Left hindlimb (tissue), 1 donor: Measurements from ENCODE around the gene RBBP8.

Experiments
- DNase-seq: peaks from one replicate; pipeline ENCODE4 v3.0.0-alpha.2; 2018

Gene RBBP8

DNA sequence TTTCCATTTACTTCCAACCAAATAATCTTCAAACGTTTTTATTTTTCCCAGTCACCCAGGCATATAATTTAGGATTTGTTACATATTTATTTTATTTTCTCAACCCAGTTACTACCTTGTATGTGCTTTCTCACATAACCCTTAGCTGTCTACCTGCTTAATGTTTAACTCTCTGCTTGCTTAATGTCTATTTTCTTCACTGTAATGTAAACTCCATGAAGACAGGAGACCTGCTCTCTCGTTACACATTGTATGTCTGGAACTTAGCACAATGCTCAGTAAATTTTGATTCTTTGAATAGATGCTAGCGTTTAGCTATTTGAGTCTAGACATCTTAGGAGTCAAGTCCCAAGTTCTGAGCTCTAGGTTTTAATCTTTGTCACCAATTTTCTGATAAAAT, 70.2 kb downstream of the RBBP8 start:
- DNase-seq, result no peak

DNA sequence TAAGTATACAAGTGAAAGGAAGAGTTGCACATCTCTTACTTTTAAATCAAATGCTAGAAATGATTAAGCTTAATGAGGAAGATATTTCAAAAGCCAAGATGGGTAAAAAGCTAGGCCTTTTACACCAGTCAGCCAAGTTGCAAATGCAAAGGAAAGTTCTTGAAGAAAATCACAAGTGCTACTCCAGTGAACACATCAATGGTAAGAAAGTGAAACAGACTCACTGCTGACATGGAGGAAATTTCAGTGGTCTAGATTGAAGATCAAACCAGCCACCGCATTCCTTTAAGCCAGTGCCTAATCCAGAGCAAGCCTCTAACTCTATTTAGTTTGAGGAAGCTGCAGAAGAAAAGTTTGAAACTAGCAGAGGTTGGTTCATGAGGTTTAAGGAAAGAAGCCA, 79.1 kb downstream of the RBBP8 start:
- DNase-seq, result no peak

DNA sequence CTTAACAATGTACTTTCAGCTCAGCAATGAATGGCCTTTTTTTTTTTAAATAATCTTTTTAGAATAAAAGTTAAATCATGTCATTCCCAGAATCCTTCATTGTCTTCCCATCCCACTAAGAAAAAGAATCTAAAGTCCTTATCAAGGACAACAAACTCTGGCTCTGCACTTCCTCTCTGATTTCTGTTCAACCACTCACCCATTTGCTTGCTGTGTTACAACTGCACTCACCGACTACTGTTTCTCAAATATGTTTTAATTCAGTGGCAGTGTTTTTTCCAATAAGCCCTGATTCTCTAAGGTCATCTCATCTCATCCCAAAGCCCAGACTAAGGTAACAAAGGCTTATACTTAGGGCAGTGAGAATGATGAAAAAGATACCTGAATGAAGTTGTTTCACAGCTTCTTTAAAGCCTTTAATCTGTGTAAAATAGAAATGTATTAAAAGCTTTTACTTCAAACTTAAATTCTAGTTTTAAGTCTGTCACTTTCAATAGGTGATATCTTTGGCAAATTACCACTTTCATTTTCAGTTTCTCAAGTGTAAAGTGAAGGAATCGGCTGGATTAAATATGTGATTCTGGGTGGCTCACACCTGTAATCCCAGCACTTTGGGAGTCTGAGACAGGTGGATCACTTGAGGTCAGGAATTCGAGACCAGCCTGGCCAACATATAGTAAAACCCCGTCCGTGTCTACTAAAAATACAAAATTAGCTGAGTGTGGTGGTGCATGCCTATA, 87.6 kb downstream of the RBBP8 start:
- DNase-seq, result no peak

DNA sequence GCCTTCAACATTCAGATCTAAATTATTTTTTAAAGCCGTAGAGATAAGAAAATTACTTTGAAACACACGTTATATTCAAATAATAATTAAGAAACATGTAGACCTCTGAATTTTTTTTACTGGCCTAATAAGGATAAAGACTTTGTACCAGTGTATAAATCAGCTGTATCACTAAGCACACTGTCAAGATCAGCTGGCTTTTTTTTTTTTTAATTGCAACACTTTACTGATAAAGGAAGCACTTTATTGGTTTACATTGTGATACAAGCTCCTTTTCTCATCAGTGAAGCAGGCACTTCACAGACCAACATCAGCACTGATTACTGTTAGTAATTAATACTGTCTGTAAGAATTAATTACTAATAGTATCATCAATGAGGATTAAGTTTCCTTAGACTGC, 88.5 kb downstream of the RBBP8 start:
- DNase-seq, result no peak

DNA sequence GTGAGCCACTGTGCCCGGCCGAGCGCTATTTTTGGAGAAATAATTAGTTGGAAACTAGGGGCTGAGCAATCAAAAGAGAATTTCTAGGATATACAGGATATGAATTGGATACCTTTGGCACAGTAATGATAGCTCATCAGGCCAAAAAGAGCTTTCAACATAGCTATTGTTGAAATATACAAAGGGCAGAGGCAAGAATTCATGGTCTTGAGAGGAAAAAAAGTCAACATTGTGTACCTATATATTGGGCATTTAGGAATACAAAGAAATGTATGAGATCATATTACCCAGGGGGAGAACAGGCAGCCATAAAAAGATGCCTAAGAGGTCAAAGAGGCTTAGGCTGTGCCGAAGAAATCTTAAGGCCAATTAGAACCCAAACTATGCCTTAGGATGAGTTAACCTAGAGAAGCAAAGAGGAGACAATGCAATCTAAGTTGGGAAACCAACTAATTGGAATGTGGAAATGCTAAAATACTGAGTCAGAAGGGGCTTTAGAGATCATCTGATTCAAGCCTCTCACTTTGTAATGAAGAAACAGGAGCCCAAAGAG, 99.0 kb downstream of the RBBP8 start:
- DNase-seq, result no peak

DNA sequence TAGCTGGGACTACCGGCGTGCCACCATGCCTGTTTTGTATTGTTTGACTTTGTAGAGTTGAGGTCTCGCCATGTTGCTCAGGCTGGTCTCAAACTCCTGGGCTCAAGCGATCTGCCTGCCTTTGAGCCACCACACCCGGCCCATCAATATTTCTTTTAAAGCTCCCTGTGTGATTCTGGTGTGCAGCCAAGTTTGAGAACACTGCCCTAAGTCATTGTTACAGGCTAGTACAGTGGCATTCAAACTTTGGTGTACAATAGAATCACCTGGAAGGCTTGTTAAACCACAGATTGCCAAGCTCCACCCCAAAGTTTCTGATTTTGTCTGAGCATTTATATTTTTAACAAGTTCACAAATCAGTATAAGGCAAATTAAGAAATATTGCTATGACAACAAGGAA, 99.9 kb downstream of the RBBP8 start:
- DNase-seq, result no peak

DNA sequence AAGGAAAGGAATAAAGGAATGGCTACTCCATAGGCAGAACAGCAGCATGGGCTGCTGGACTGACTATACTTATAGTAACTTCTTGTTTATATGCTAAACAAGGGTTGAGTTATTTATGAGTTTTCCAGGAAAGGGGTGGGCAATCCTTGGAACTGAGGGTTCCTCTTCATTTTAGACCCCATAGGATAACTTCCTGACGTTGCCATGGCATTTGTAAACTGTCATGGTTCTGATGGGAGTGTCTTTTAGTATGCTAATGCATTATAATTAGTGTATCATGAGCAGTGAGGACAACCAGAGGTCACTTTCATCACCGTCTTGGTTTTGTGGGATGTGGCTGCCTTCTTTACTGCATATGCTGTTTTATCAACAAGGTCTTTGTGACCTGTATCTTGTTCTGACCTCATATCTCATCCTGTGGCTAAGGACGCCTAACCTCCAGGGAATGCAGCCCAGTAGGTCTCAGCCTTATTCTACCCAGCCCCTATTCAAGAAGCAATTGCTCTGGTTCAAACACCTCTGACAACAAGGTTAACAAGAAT, 103.6 kb downstream of the RBBP8 start:
- no peak for DNase-seq

DNA sequence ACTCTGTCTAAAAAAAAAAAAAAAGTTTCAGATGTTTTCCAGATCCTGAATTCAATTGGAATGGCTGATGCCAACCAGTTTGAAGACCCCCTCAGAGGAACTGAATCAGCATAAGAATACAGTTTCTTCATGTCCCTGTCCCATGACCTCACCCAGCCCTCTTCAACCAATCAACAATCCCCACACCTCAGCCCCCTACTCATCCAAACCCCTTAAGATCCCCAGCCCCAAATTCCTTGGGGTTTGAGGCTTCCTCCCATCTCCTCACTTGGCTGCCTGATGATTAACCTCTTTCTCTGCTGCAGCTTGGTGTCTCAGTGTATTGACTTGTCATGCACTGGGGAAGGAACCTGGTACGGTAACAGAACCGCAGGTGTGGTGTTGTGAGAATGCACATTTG, 104.5 kb downstream of the RBBP8 start:
- no peak for DNase-seq

DNA sequence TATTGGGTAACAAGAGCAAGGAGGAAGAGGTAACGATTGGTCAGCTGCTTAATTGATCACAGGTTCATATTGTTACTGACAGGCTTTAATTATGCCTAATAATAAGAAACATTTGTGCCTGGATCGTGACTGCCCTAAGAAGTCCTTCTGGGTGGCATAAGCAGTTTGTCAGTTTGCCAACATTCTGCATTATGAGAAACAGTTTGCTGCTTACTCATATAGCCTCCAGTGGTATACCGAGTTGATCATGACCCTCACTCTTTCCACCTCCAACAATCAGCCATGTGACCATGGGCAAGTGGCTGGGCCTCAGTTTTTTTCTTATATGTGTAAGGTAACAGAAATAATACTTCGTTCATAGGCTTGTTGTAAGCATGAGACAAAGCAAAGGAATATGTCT, 105.6 kb downstream of the RBBP8 start:
- DNase-seq, result no peak

DNA sequence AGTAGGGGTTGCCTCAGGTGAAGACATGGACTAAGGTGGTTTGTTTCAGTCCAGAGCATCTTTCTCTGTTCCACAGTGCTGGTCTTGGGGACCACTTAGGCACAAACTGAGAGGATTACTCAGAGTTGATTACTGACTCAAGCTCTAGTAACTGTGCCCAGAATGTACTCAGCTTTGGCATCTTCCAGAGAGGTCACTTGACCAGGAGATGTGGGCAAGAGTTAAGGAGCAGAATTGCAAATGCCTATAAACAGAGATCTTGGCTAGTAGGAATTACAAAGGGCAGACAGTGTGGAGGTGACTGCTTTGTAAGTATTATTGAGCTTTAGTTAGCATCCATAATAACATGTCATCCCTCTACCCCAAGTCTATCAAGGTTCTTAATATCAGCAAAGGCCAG, 109.0 kb downstream of the RBBP8 start:
- DNase-seq, result no peak

DNA sequence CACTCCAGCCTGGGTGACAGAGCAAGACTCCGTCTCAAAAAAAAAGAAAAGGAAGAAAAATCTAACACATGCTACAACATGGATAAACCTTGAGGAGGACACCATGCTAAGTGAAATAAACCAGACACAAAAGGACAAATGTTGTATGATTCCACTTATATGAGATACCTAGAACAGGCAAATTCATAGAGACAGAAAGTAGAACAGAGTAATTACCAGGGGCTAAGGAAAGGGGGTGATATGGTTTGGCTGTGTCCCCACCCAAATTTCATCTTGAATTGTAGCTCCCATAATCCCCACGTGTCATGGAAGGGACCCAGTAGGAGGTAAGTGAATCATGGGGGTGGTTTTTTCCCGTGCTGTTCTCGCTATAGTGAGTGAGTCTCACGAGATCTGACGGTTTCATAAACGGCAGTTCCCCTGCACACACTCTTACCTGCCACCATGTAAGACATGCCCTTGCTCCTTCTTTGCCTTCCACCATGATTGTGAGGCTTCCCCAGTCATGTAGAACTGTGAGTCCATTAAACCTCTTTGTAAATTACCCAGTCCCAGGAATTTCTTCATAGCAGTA, 110.8 kb downstream of the RBBP8 start:
- DNase-seq, result no peak

DNA sequence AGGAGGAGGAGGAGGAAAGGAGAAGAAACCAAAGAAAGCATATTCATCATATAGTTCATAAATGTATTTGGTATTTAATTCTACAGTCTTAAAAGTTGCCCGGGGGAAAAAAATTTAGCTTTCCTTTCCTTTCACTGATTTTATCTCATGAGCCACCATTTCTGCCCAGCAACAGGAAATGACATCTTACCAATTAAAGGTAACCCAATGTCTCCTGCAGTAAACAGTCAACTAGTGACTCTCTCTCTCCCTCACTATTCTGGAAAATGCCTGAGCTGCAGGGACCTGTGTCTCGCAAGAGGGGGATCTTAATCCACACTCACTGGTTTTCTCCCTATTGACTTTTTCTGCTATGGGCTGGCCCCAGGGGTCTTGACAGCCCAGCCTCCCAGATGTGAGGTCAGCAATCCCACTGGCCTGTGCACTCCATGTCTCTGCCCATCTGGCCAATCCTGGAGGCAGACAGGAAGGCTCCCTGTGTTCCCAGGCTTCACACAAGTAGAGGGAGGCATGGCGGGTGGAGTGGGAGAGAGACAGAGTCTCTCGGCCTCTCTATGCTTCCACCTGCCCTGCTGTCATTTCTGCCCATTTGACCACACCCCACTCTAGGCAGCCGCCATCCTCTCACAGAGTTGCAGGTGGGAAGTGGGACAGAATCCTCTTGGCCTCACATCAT, 116.7 kb downstream of the RBBP8 start:
- no peak for DNase-seq

DNA sequence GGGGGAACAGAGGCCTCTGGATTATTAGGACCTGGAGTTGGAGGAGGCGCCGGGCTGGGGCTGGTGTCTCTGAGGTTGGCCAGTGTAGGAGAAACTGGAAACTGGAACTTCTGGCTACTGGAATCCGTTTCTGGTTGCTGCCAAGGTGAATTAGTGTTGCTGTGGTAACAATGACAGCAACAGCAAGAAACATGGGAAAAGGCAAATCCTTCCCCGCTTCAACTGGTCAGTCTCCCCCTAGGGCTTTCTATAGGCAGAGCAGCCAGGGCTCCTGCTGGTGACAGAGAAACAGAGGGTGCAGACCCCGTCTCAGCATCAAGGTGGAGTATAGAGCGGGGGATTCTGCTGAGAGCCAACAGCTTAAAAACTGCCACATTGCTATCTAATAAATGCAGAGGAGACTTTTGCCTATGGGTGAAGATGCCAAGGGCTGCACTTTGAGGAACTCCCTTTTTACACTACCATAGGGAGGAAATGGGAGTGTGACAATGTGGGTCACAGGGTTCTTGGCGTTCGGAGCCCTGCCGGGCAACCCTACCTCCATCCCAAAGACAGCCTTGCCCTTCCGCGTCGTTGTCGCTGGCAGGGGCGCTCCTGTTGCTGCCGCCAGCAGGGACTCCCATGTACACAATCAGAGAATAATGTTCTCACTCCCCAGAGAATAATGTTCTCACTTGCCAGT, 120.8 kb downstream of the RBBP8 start:
- peak; percentile 55 for DNase-seq

DNA sequence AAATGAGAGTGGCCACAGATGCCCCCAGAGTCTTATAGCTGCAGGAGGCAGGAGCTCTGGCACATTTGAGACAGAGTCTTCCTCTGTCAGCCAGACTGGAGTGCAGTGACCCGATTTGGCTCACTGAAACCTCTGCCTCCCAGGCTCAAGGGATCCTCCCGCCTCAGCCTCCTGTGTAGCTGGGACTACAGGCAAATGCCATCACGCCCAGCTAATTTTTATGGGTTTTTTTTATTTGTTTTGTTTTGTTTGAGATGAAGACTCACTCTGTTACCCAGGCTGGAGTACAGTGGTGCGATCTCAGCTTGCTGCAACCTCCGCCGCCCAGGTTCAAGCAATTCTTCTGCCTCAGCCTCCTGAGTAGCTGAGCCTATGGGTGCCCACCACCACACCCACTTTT, 121.4 kb downstream of the RBBP8 start:
- DNase-seq, result no peak

DNA sequence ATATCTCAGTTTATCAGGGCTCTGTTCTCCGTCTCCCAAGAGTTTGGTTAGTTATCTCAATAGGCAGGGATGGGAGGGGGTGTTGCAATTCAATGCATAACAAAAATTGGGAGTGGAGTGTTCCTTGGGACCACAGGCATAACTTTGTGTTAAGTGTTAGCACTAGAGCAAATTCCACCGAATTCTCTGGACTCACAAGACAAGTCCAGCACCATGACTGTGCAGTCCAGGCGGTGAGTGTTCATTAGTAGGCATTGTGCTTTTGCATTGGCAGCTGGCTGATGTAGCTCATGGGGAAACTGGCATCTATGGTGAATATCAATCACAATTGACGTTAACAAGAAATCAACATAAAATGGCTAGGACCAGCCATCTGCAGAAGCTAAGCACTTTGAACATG, 123.2 kb downstream of the RBBP8 start:
- DNase-seq, result no peak

DNA sequence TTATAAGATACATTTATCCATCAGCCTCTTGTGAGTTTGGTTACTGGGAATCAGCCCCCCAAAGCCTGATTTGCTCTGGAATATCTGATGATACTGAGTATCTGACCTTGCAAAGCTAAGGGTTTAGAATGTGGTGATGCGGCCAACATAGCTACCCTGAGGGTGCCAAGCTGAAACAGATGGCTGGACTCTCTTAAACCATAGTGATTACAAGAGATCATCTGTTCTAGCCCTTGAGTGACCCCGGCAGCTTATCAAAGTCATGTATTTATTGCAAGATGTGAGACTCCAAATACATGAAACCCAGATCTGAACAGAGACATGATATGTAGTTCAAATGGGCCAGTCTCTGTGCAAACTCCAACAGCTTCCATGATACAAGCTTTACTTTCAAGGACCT, 124.0 kb downstream of the RBBP8 start:
- no peak for DNase-seq

DNA sequence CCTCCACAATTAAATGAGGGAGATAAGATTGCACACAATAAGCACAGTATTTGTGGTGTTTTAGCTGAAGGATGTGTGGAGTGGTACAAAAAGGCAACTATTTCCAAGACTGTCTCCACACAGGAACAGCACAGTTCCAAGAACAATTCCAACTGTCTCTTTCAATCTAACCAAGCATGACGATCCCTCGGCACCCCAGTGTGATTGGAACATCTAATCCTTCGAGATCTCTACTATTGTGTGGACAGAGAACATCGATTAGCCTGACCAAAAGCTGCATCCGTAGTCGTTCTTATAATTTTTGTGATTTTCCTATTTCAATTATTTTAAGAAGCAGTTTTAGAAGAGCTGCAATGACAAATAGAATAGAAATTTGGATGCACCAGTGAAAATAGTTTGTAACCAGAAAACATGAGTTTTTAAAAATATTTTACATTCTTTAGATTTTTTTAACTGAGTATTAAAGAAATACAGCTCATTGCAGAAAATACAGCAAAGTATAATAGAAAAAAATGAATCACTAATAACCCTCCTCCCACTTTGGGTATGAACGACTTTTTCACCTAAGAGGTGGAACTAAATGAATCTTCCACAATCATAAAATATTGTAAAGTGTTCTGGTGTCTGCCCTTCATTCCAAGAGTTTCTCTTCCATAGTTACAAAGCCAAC, 125.8 kb downstream of the RBBP8 start:
- no peak for DNase-seq

DNA sequence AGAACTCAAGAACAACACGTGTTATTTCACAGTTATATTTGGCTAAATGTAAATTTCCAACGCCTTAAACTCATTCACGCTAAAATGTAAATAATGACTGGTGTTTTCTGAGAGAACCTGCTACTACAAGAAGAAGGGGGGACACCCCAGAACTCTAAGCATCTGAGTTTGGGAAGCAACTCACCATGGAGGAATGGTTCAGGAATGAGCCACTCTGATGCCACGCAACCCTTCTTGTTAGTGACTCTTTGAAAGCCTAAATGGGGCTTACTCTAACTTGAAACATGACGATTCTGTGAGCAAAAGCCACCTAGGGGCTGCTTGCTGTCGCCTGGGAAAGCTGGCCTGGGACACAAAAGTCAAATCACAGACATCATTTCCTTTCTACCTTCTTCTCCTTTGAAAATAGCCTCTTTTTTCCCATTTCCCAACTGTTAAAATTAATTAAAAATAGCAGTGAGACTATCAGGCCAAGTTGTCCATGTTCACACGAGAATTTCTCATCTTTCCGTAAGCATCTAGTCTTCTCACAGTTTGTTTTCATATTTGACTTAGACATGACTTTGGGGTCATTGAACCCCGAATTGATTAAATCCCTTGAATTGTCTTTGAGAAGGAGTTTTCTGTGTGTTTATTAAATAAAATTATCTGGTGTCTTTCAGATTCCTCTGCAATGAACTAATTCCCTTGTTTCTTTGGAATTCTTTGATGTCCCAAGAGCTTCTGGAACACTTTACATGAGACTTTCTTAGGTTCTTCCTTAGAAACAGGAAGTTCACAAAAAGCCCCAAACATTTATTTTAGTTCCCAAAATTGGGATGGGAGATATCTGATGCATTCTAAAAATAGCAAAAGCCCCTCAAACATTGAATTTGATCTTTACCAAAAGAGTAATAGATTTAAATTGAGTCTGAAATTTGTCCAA, 126.7 kb downstream of the RBBP8 start:
- no peak for DNase-seq

DNA sequence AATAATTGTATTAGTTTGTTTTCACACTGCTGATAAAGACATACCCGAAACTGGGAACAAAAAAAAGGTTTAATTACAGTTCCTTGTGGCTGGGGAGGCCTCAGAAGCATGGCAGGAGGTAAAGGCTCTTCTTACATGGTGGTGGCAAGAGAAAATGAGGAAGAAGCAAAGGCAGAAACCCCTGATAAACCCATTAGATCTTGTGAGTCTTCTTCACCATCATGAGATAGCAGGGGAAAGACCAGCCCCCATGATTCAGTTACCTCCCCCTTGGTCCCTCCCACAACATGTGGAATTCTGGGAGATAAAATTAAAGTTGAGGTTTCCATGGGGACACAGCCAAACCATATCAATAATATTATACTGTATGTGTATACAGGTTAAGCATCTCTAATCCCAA, 128.9 kb downstream of the RBBP8 start:
- no peak for DNase-seq

DNA sequence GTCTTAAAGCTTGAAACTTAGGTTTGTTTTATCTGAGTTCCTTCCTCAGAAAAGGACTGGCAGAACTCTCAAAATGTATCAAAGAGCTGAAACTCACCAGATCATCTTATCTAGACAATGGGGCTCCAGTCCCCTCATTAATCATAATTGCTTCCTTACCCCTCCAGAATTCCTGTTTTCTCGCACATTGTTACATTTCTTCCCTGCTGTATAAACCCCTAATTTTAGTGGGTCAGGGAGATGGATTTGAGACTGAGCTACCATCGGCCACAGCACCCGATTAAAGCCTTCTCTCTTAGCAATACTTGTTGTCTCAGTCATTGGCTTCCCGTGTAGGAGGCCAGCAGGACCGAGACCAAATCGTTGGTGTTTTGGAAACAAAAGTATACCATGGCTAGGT, 130.4 kb downstream of the RBBP8 start:
- DNase-seq, result no peak

DNA sequence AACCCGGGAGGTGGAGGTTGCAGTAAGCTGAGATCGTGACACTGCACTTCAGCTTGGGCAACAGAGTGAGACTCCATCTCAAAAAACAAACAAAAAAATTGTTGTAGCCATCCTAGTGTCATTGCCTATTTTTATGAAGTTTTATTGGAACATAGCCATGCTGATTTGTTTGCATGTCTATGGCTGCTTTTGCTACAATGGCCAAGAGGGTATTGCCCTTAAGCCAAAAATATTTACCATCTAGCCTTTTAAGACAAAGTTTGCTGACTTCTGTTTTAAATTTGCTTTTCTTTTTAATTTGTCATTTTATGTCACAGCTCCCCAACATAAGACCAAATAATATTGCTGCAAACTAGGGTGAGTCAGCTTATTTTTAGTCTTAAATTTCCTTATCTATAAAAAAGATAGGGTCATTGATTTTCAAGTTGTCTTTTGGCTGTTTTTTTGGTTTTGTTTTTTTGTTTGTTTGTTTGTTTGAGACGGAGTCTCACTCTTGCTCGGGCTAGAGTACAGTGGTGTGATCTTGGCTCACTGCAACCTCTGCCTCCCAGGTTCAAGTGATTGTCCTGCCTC, 132.2 kb downstream of the RBBP8 start:
- no peak for DNase-seq
